ENCODE results near the gene UNC5C. TPM values are rescaled to one million over a fixed set of nuclear protein-coding genes. Genes with fewer than 3 reads are reported as not detected.
A peak's percentile ranks its signal among the peaks of the same experiment; 100 is the strongest.

The UNC5C gene
- total and polyA plus RNA-seq, 2 experiments from 2014 or later, result 3.5 to 16.0 TPM

DNA sequence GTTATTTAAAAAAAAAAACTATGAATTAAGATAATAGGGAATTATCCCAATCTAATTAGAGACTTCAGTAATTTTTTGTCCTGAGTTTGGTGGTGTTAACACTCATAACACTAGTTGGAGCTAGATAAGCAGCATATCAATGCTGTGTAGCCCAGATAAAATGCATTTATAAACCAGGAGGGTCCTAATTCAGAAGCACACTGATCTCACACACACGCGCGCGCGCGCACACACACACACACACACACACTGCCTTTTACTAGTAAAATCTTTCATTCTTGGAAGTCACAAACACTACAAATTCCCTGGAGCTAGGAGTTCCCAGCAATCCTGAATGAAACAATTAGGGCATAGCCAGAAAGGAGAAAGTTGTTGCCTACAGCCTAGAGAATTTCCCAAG lies 3.2 kb downstream of the UNC5C start:
- no peak overlapping the region for H3K4me3 ChIP-seq
- no peaks in the 10 kb centered on the region for H3K4me1 ChIP-seq (ENCODE audit: insufficient read depth)
- H3K4me2 ChIP-seq, result peak overlapping the region; percentile 88
- H3K9me3 ChIP-seq (ENCODE audit: low read depth), result no peaks in the 10 kb centered on the region
- H3K27me3 ChIP-seq, result peaks cover 42% of the 10 kb centered on the region
- no peaks in the 10 kb centered on the region for H3K9me2 ChIP-seq (replicated peaks; ENCODE audit: insufficient read depth)
- TF ChIP-seq, protein P1, sequence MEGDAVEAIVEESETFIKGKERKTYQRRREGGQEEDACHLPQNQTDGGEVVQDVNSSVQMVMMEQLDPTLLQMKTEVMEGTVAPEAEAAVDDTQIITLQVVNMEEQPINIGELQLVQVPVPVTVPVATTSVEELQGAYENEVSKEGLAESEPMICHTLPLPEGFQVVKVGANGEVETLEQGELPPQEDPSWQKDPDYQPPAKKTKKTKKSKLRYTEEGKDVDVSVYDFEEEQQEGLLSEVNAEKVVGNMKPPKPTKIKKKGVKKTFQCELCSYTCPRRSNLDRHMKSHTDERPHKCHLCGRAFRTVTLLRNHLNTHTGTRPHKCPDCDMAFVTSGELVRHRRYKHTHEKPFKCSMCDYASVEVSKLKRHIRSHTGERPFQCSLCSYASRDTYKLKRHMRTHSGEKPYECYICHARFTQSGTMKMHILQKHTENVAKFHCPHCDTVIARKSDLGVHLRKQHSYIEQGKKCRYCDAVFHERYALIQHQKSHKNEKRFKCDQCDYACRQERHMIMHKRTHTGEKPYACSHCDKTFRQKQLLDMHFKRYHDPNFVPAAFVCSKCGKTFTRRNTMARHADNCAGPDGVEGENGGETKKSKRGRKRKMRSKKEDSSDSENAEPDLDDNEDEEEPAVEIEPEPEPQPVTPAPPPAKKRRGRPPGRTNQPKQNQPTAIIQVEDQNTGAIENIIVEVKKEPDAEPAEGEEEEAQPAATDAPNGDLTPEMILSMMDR (IDR thresholded peaks at IDR 0.05; ENCODE audit: poor library complexity), result peak; percentile 3
- no peak for TF ChIP-seq EZH2phosphoT487 (IDR thresholded peaks at IDR 0.05; ENCODE audit: low read depth, severe bottlenecking, unreplicated experiment)
- no peak overlapping the region for H2AFZ ChIP-seq
- 37% methylated on average over 6 of the region's 6 CpGs for WGBS (ENCODE audit: low lambda C conversion rate, missing lambda C conversion rate)
- no peak for DNase-seq (ENCODE audit: low spot score)
- no peaks in the 10 kb centered on the region for H3K36me3 ChIP-seq (replicated peaks; ENCODE audit: insufficient read depth, low read depth)
- no peaks in the 10 kb centered on the region for H4K20me1 ChIP-seq (ENCODE audit: insufficient read depth, poor library complexity, severe bottlenecking)
- H3K79me2 ChIP-seq, result peaks cover 55% of the 10 kb centered on the region
- H3K27ac ChIP-seq, result peak overlapping the region; percentile 78

DNA sequence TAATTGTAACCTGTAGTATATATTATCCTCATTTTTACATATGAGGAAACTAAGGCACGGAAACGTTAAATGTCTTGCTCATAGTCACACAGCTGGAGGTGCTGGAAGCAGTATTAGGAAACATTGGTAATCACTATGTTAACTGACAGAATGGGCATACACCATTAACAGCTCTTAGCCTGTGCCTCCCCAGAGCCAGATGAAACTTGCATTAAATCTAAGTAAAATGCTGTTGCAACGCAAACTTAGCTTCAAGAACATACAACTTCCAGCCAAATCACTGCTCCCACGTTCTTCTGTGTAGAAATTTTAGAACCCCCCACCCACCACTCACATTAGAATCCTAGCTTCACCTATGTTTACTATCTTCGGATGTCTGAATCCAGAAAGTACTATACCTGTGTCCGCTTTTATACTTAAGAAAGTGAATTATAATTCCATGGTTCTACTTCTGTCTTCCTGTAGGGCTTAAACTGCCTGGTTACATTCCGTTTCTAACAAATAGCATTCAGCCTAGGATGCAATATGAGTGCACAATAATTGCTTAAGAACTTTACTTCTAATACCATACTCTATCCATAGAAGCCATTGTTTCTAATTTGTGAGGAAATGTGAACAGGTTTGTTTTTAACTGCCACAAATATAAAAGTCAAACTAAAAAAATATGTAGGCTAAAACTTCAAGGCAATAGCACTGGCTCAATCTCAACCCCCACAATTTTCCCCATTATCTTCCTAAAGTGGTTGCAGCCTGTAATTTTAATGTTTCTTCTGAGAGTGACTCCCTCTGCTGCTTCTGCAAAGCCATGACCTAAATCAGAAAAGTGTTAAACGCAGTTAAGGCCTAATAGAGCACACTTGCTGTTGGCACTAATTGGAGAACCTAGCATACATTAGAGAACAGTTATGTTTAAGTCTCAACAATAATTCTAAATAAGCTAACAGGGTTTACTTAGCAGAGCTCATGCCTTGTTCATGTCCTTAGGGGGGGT lies 4.4 kb downstream of the UNC5C start:
- peak overlapping the region; percentile 1 for H3K4me3 ChIP-seq
- H3K9me3 ChIP-seq (ENCODE audit: low read depth), result no peaks in the 10 kb centered on the region
- H3K9me2 ChIP-seq (replicated peaks; ENCODE audit: insufficient read depth), result no peaks in the 10 kb centered on the region
- H3K4me1 ChIP-seq (ENCODE audit: insufficient read depth), result no peaks in the 10 kb centered on the region
- H3K36me3 ChIP-seq (replicated peaks; ENCODE audit: insufficient read depth, low read depth), result no peaks in the 10 kb centered on the region
- peaks cover 39% of the 10 kb centered on the region for H3K27me3 ChIP-seq
- WGBS (ENCODE audit: low lambda C conversion rate, missing lambda C conversion rate), result 55% methylated on average over 8 of the region's 8 CpGs
- H3K27ac ChIP-seq, result peak overlapping the region; percentile 25
- TF ChIP-seq EZH2phosphoT487 (IDR thresholded peaks at IDR 0.05; ENCODE audit: low read depth, severe bottlenecking, unreplicated experiment) (no peak), EZH2 (IDR thresholded peaks at IDR 0.05; ENCODE audit: borderline replicate concordance) (no peak)
- TF ChIP-seq, protein P1 (IDR thresholded peaks at IDR 0.05; ENCODE audit: poor library complexity), result peak; percentile 33
- DNase-seq (ENCODE audit: low spot score), result no peak
- no peaks in the 10 kb centered on the region for H4K20me1 ChIP-seq (ENCODE audit: insufficient read depth, poor library complexity, severe bottlenecking)
- peaks cover 55% of the 10 kb centered on the region for H3K79me2 ChIP-seq
- H3K4me2 ChIP-seq, result peak overlapping the region; percentile 88
- no peak overlapping the region for H2AFZ ChIP-seq

DNA sequence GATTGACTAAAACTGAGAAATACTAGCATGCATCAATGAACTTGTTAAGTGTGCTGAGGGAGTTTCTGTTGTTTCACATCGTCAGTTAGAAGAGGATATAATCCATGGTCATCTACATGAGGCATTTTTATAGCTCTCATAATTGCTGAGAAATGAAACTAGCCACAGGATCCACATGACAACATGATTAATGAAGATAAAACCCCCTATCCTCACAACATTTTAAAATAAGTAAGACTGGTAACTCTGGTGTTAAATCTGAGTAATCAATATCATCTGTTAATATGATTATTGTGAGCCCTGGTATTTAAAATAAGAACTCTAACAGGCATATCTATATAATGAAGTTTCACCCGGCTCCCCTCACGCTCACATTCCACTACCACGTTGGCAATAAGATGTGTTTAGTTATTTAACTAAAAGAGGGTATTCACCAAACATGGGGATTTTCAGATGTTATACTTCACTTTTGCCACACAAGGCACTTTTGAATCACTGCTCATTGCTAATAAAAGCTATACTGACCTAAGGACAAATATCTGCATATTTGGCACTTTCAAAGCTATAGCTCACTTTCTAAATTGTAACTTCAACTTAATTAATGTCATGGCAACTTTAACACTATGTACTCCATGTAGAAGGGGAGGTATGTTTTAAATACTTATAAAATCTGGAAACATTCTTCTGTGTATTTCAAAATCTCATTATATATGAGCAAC lies 6.7 kb downstream of the UNC5C start:
- peaks cover 41% of the 10 kb centered on the region for H3K79me2 ChIP-seq
- H2AFZ ChIP-seq, result no peak overlapping the region

More for the DNA sequence above, 6.7 kb downstream of the UNC5C start:
- Histone ChIP-seq H3K9me3 (ENCODE audit: low read depth) (no peaks in the 10 kb centered on the region), H3K27ac (no peak overlapping the region), H3K4me1 (ENCODE audit: insufficient read depth) (peaks cover 5% of the 10 kb centered on the region), H4K20me1 (ENCODE audit: insufficient read depth, poor library complexity, severe bottlenecking) (no peaks in the 10 kb centered on the region), H3K9me2 (replicated peaks; ENCODE audit: insufficient read depth) (no peaks in the 10 kb centered on the region), H3K4me3 (no peak overlapping the region), H3K36me3 (replicated peaks; ENCODE audit: insufficient read depth, low read depth) (no peaks in the 10 kb centered on the region), H3K27me3 (peaks cover 23% of the 10 kb centered on the region), H3K4me2 (peak overlapping the region; percentile 88)
- TF ChIP-seq EZH2phosphoT487 (IDR thresholded peaks at IDR 0.05; ENCODE audit: low read depth, severe bottlenecking, unreplicated experiment), result no peak
- no peak for TF ChIP-seq EZH2 (IDR thresholded peaks at IDR 0.05; ENCODE audit: borderline replicate concordance)
- TF ChIP-seq, protein P1 (IDR thresholded peaks at IDR 0.05; ENCODE audit: poor library complexity), result no peak
- 56% methylated on average over 4 of the region's 4 CpGs for WGBS (ENCODE audit: low lambda C conversion rate, missing lambda C conversion rate)
- DNase-seq (ENCODE audit: low spot score), result no peak

Data from hepatocyte (in vitro differentiated cells).